HG03558 (cell line): ENCODE measurements around the gene GGTLC1.

Experiments
- ATAC-seq: cut with Tn5 transposase; IDR thresholded peaks from one replicate; pipeline ENCODE4 v1.9.1; 2021; ENCODE audit warnings: moderate number of reproducible peaks; ENCODE audit not compliant: unreplicated experiment; ENCODE audit errors: extremely low read depth

Gene GGTLC1

DNA sequence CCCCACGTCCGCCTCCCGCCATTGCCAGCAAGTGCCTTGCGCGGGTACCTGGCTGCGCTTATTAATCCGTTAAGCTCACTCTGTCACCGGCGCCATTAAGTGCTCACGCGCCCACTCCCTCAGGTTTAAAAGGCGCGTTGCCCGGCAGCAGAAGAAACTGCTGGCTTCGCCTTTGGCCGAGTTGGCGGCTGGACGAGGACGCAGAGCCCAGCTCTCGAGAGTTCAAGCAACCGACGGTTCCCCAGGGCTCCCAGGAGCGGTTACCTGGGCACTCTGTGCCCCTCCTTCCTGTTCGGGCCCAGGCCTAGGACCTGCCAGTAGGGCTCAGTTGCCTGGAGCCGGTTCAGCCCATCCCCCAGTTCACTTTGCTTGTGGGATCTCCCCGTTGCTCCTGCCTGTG lies at the start of gene GGTLC1:
Gene GGTLC1, minus strand, starts transcription at position 219 of the 400 bp plus-strand sequence. CDS start 2,168 bp downstream, outside the sequence.
- no peak for ATAC-seq

DNA sequence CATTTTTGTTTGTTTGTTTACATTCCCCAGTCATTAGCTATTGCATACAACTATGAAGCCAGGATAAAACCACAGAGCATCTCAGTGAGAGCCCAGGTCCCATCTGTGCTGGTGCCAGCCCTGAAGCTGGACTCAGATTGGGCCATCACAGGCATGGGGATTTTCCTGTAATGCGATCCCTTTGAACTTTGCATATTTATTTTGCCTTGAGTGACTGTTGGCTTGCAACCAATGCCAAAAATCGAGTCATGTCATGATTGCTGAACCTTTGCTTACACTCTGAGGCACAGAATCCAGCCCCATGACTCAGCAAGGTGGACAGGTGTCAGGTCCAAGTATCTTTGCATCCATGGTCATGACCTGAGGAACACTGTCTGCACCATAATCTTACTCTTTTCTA lies 46.2 kb upstream of the GGTLC1 start:
- no peak for ATAC-seq

DNA sequence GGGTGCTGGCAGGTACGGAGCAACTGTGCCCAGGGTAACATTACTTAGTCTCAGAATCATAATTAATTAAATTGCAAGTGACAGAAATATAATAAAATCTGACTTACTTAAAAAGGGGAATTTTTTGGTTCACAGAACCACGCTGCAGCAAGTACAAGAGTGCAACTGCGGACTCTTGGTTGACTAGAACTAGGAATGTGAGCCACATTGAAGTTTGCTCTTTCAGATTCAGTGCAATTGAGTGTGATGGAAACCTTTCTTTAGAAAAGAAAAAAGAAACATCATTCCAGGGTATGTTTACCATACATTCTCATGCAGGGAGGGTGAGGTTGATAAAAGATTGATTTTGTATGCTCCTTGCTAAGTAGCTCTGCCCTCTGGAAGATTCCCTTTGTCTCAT lies 45.0 kb upstream of the GGTLC1 start:
- no peak for ATAC-seq

DNA sequence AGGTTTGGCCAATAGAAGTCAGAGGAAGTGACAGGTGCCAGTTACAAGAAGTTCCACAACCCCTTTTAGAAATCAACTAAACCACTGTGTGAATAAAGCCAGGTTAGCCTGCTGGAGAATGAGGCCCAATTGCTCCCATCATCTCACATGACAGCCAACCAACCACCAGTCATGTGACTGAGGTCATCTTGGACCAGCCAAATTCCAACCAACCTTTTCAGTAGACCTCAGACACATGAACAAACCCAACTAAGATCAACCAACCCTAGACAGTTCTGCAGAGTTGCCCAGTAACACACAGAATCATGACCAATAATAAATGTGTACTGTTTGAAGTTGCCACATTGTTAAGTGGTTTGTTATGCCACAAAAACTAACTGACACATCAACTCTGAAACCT lies 44.6 kb upstream of the GGTLC1 start:
- ATAC-seq, result no peak

DNA sequence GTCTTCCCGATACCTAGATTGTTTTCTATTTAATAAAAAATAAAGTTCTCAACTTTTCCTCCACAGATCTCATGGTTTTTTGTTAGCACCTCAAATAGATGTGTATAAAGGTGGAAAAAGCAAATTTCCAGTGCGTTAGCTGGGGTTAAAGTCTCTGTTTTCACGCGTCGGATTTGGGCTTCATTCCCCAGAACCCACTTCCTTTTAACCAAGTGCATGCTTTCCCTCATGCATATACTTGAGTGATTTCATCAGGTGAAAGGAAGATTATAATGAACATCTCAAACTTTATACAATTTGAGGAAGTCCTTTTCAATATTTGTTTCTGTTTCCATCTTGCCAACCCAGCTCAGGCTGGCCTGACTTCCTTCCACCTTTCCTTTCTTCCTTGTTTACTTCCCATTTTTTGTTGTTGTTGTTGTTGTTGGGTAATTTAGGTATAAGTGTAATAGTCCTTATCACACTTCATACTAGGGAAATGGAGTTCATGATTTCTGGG lies 43.9 kb upstream of the GGTLC1 start:
- no peak for ATAC-seq

DNA sequence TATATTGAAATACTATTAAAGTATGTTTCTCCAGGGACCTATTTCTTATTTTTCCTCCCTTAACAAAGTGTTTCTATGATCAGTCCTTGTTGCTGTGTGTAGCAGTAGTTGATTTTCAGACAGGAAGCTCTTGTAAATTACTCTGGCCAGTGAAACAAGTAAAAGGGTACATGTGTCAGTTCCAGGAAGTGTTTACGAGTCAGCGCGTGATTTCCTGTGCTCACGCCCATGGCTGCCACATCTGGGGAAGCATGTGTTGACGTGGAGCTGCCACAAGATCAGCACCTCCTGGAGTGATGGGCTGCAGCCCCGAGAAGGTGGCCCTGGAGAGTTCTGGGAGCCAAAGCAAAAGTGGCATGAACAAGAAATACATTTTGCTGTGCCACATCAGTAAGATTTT lies 38.6 kb upstream of the GGTLC1 start:
- ATAC-seq, result no peak

DNA sequence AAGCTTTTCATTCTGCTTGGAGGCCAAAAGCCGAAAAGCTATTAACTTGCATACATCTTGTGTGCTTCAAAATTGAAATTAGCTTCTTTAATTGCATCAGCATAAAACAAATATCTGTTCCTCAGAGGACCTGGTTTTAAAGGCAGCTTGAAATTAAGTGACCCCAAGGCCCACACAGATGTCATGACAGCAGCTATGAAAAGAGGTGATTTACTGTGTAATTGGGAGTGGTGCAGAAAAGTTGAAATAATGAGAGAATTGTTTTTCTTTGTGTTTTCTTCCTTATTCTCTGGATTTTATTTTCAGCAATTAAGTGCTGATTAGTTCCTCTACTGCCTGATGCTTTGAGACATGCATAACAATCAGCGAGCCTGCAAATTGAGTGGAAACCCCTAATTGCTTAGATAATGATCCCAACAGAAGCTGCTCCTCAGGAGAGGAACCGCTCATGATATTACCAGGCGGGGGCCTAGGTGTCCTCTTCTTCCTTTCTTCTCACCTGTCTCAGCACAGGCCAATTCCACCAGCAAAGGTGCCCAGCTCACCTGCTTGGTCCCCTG lies 34.1 kb upstream of the GGTLC1 start:
- ATAC-seq, result no peak

DNA sequence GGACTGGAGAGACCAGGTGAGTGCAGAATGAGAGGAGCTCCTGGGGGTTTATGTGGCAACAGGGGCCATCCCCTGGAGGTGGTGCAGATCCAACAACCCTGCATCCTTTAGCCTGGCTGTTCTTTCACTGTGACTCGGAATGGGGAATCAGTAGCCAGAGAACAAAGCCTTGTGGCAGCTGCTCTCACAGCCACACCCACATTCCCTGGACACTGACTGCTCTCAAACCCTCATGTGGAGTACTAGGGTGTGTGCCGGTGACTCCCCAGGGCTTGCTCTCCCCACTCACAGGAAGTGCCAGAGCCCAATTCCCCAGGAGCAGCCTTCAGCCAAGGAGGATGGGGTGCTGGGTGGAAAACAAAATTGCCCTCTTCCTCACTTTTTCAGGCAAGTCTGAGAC lies 30.2 kb upstream of the GGTLC1 start:
- ATAC-seq, result no peak

DNA sequence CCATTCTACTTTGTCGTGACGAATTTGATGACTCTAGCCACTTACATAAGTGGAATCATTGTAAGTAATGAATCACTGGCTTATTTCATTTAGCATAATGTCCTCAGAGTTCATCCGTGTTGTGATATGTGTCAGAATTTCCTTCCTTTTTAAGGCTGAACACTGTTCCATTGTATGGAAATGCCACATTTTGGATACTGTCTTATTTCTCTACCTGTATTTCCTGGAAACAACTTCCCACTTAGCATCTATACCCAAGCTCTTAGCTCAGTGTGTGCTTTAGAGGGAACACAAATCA lies 28.8 kb upstream of the GGTLC1 start:
- no peak for ATAC-seq

DNA sequence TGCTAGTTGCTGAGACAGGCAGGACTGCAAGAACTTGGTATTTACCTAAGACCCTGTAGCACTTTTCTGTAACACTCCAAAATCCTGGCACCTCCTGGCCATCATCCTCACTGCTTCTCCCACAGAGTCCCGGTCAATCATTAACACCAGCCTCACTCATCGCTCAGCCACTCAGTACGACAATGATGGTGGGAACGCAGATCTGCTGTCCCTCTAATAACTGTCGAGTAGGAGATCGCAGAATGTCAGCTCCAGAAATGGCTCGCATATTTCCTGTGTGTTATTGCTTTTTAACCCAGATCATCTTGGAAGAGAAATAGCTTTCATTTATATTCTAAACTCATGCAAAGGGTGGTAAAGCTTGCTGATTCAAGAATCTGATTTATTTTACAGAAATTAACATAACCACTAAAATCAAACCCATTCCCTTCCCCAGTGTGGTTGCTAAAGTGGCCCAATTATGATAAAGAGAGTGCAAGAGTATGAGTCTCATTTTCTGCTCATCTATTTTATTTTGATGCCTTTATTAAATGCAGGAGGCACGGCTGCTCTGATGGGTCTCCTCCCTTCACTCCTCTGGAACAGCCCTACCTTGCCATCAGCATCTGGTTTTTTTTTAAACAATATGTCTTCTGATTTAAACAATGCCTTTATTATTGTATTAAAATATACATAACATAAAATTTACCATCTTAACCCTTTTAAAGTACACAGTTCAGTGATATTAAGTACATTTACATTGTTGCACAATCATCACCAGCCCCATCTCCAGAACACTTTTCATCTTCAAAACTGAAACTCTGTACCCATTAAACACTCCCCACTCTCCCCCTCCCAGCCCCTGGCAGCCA lies 28.3 kb upstream of the GGTLC1 start:
- ATAC-seq, result no peak

DNA sequence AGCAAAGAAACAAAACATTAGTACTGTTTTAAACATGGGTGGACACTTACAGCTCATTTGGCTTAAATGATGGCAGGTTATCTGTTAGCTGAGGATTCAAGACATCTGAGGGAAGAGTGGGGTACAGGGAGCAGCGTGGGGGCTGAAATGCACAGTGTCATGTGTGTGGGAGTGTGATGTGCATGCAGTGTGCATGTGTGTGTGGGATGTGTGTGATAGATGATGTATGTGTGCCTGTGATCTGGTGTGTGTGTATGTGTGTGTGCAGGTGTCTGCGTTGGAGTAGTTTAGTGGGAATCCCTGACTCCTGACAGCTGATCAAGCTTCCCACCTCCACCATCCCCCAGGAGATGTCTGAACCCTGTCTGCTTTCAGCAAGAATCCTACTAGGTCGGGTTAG lies 25.4 kb upstream of the GGTLC1 start:
- ATAC-seq, result no peak

DNA sequence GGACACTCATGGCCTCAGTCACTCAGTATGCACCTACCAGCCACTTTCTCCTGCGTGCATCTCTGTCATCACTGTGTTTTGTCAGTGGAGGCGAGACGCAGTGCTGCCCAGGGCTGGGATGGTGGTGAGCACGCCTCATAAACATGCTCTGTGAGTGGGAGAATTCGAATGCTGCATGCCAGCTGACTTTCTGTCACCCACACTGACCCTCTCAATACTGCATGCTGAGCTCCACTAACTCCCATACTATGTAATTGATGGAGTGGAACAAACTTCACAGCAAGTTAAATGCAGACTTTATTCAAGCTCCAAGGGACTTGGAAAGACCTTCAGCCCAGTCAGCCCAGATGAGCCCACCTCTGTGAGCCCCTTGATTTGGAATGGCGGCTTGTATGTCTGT lies 22.7 kb upstream of the GGTLC1 start:
- no peak for ATAC-seq

DNA sequence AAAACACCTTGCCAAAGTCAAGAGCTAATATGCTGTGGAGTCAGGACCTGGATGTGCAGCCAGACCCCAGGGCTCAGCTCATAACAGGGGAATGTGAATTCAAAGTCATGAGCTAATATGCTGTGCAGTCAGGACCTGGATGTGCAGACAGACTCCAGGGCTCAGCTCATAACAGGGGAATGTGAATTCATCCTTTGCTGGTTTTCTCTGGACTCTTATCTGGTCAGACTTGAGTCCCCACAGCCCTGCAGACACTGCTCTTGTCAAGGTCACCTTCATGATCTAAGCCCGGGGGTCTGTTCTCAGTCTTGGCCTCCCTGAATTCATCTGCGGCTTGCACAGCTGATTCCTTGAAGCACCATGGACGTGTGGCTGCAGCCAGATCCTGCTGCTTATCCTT lies 19.2 kb upstream of the GGTLC1 start:
- no peak for ATAC-seq

DNA sequence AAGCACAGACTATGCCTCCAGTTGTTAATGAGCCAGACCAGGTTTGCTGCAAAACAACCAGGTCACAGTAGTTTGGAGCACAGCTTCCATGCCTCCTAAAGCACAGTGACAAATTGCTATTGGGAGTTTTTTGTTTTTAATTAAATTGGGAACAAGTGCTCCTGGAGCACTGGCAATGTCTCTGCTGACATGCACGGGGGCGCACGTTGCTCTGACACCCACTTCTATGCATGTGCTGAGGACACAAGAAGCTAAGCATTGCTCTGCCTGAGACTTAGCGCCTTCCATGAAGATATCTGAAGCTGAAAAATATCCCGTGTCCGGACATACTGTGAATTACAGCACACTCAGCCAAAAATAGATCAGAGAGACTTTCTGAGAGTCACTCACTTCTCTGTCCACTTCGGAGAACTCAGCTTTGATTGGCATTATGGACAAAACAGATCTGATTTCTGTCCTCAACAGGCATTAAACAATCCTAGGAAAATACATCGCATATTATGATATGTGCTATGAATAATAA lies 18.6 kb upstream of the GGTLC1 start:
- ATAC-seq, result no peak

DNA sequence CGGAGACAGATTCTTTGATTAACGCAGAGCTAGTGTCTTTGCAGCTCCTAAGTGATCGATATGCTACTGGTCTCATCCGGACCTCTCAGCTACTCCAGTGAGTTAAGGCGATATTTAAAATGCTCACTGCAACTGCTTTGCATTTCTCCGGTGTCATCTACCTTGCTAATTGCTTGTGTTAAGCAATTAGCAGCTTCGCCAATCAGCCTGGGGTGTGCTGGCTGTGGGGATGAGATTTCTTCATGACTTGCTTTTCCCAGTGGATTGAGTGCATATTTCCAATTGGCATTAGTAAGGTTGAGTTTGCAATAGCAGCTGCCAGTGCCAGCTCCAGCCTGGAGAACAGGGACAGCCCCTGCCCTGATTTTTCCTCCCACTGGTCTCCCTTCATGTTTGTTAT lies 18.0 kb upstream of the GGTLC1 start:
- no peak for ATAC-seq

DNA sequence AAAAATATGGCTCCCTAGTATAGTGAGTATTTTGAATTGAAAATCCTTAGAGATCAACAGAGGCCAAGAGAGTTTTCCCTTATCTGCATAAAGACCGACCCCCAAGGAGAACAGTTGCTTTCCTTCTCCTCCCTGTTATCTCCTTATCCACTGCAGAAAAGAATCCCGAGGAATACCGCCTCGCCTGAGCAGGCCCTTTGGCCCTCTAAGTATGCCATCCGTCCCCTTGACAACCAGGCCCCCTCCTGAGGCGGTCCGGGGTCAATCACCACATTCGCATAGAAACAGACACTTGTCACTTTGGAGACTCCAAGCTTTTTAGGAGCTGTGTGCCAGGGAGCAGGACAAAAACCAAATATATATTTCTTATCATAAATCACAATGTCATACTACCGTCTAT lies 15.9 kb upstream of the GGTLC1 start:
- no peak for ATAC-seq

DNA sequence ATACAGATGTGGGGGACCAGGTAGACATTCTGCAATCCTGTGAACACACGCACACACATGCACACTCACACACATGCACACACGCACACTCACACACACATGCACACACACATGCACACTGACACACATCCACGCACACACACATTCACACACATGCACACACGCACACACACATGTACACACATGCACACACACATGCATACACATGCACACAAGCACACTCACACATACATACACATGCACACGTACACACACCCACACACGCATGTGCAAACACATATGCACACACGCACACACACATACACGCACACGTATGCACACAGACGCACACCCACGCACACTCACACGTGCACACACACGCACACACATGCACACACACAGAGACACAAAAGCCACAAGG lies 14.3 kb upstream of the GGTLC1 start:
- no peak for ATAC-seq

DNA sequence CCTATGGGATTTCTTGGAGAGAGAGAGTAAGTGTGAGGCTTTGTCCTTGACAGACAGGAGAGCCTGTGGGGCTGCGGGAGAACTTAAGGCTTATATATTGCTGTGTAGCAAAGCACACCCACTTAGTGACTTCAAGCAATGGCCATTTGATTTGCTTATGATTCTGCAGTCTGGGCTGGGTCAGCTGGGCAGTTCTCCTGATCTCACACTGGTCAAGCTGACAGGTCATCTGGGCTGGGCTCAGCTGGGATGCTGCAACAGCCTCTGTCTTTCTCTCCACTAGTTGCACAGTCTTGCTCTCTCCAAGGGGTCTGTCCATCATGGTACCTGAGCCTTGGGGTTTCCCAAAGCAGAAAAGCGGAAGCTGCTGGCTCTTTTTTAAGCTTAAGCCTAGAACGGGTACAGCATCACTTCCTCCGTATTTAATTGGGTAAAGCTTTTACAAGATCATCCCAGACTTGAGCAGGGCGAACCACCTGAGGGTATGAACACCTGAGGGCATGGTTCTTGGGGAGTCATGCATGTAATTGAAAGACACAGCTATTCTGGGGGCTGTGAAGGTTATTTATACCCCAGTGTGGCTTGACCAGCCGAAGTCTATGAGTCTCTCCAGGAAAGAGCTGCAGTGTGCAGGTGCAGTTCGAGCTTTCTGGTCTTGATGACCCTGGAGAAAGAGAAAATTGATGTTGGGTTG lies 13.3 kb upstream of the GGTLC1 start:
- no peak for ATAC-seq

DNA sequence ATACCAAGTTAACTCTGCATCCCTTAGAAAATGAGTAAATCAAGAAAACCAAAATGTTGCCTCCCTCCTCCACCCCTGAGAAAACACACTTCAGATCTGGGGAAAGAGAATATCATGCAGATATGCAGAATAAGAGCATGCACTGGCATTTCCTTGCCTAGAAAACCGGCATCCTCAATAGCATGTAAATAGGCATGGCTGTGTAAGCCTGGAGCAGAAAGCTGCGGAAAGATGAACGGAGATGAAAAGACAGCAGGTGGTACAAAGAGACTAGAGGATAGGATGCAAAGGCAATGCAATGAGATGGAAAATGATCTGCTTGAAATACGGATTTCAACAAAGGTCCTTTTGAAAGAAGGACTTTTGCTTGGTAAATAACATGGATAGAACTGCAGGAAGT lies 10.3 kb upstream of the GGTLC1 start:
- ATAC-seq, result no peak

DNA sequence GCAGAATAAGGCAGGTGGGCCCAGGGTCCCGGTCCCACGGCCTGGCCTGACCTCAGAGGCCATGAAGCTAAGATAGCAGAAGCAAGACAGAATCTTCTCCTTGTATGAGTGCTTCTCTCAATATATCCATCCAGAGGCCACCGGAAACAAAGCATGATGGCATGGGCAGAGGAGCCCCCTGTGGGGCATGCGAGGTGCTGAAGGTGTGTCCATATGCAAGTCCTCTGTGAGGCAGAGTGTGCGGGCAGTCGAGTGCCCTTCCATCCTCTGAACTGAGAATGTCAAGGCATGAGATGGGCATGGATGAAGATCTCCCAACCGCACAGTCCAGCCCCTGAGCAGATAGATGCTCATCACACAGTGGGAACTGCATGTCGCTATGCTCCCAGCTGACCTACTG lies 9.8 kb upstream of the GGTLC1 start:
- ATAC-seq, result no peak

DNA sequence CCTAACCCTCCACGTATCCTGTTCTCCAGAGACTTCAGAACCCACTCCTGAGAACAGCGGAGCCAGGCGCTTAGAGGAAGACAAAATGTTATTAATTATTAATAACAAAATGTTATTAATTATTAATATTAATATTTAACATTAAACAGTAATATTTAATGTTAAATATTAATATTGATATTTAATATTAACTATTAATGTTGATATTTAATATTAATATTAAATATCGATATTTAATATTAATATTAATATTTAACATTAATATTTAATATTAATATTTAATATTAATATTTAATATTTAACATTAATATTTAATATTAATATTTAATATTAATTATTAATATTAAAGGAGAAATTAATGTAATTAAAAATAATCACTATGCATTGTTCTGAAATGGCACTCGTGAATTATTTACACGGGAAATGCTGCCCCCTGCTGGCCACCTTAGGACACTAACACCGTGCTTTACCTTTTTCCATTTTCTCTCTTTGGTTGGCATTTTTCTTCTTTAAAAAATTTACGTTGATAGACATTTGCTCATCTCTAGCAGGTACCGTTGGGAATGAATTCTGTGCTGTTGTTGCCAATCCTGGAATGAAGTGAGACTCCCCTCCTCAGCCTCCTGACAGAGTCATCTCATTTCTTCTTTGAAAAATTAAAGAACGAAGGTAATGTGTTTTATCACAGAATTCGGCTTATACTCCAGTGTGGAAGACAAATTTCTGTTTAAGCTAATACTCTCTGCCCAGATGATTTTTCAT lies 7.5 kb upstream of the GGTLC1 start:
- no peak for ATAC-seq
